Left lung (tissue), 10 donors: Measurements from ENCODE around the gene STIM1. TPM values are rescaled to one million over a fixed set of nuclear protein-coding genes. Genes with fewer than 3 reads are reported as not detected.

Experiments used
- ATAC-seq: fragments of 200-7000 bp; cut with Tn5 transposase; one replicate; pipeline ENCODE4 v1.9.1; 2020; ENCODE audit warnings: moderate library complexity
- DNase-seq, 4 donors: peaks; one replicate each; pipeline ENCODE4 v3.0.0-alpha.2; 2013 to 2020
- H3K27ac ChIP-seq, 2 donors: fragments of 200-600 bp; sonication (generic) in 1 of 2; one replicate each; pipeline versions ENCODE4 v1.5.0 to v1.8.0; 2020 to 2021
- H3K27me3 ChIP-seq, 2 donors: fragments of 200-600 bp; sonication (generic) in 1 of 2; one replicate each; pipeline versions ENCODE4 v1.5.0 to v1.8.0; 2020 to 2021
- H3K36me3 ChIP-seq, 2 donors: fragments of 200-600 bp; sonication (generic) in 1 of 2; one replicate each; pipeline versions ENCODE4 v1.5.0 to v1.8.0; 2020 to 2021
- H3K4me1 ChIP-seq, 2 donors: fragments of 200-600 bp; one replicate each; pipeline ENCODE4 v1.8.0; 2021
- H3K4me3 ChIP-seq, 2 donors: fragments of 200-600 bp; sonication (generic) in 1 of 2; one replicate each; pipeline versions ENCODE4 v1.5.0 to v1.8.0; 2020 to 2021; ENCODE audit warnings: mild to moderate bottlenecking in 1 of 2
- H3K9me3 ChIP-seq, 2 donors: fragments of 200-600 bp; sonication (generic) in 1 of 2; one replicate each; pipeline versions ENCODE4 v1.5.0 to v1.8.0; 2020 to 2021
- intact Hi-C, 2 donors: fragments of 100-400 bp; cut with DNase I; formaldehyde crosslinking; loops; one replicate each; pipeline versions ENCODE4 v1.11.2 to v1.14.2; 2022
- polyA plus RNA-seq, 6 donors: library from polyadenylated mRNA; unstranded; fragments of 120-200 nt; gene quantifications; one replicate each; pipeline ENCODE4 v1.2.1, GENCODE V29; 2013; ENCODE audit not compliant: insufficient read length in 6 of 6
- total RNA-seq, 2 donors: library from RNA; stranded (reverse); fragmentation: NEBNext Ultra II Directional; extraction: Animal tissue kit (Norgen Biotek cat#: 25700); gene quantifications; one replicate each; pipeline ENCODE4 v1.2.1, GENCODE V29; 2021
- TF ChIP-seq, protein P1 (sequence below), 2 donors: fragments of 200-600 bp; sonication (generic) in 1 of 2; IDR thresholded peaks; one replicate each; pipeline versions ENCODE4 v1.5.0 to v1.8.0; 2021; ENCODE audit warnings: antibody characterized with exemption in 2 of 2
- donor health status: DM: no; HTN: yes; CAD: no.
- donor health status: DM: no; HTN: no; CAD: no.

Gene STIM1
- total and polyA plus RNA-seq, 8 donors: 38.9 to 56.0 (median 49.8) TPM

DNA sequence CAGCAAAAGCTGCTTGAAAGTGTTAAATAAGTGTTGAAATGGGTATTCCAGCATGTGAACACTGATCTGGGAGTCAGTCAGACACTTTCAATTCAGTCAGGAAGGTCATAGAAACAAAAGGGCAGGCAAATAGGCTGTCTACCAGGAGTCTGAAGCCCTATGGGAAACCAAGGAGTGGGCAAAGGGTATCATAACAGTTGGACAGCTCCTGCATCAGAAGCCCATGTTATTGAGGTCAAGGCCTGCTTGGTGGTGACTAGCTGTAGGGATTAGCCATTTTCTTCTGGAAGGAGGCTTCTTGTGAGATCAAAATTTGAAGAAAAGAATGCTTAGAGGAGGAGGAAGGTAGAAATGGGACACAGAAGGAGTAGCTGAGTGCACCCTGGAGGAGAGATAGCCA is 97.3 kb downstream of the STIM1 start:
- Histone ChIP-seq H3K4me1 (peaks cover 0 to 49% of the 10 kb centered on the region in 2 donors), H3K4me3 (no peak overlapping the region), H3K27me3 (no peaks in the 10 kb centered on the region), H3K27ac (no peak overlapping the region), H3K9me3 (no peaks in the 10 kb centered on the region), H3K36me3 (no peaks in the 10 kb centered on the region)
- DNase-seq: no peak
- TF ChIP-seq, protein P1, sequence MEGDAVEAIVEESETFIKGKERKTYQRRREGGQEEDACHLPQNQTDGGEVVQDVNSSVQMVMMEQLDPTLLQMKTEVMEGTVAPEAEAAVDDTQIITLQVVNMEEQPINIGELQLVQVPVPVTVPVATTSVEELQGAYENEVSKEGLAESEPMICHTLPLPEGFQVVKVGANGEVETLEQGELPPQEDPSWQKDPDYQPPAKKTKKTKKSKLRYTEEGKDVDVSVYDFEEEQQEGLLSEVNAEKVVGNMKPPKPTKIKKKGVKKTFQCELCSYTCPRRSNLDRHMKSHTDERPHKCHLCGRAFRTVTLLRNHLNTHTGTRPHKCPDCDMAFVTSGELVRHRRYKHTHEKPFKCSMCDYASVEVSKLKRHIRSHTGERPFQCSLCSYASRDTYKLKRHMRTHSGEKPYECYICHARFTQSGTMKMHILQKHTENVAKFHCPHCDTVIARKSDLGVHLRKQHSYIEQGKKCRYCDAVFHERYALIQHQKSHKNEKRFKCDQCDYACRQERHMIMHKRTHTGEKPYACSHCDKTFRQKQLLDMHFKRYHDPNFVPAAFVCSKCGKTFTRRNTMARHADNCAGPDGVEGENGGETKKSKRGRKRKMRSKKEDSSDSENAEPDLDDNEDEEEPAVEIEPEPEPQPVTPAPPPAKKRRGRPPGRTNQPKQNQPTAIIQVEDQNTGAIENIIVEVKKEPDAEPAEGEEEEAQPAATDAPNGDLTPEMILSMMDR (IDR thresholded peaks at IDR 0.05): no peak
- ATAC-seq: no peak
- intact Hi-C loops: no loop called here

DNA sequence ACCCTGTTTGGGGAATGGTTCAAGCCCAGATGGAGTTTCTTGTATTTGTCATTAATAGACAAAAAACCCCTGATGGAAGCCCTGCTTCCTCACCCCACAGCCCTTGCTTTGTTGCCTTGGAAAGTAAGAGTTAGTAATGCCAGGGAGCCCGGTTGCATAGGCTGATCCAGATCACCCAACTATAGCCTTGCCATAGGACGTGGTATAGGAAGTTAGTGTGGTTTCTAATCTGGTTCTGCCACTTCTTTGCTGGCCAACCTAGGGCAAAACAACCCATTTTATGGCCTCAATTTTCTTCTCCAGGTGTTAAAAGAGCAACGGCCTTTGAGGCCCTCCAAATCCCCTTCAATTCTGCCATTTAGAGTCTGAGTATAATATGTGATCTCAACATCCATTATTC is 97.9 kb downstream of the STIM1 start:
- Histone ChIP-seq H3K9me3 (no peaks in the 10 kb centered on the region), H3K4me3 (no peak overlapping the region), H3K4me1 (peaks cover 0 to 43% of the 10 kb centered on the region in 2 donors), H3K27ac (no peak overlapping the region), H3K36me3 (no peaks in the 10 kb centered on the region), H3K27me3 (no peaks in the 10 kb centered on the region)
- ATAC-seq (no peak), DNase-seq (no peak)
- TF ChIP-seq, protein P1 (IDR thresholded peaks at IDR 0.05): no peak
- intact Hi-C loops: no loop called here

DNA sequence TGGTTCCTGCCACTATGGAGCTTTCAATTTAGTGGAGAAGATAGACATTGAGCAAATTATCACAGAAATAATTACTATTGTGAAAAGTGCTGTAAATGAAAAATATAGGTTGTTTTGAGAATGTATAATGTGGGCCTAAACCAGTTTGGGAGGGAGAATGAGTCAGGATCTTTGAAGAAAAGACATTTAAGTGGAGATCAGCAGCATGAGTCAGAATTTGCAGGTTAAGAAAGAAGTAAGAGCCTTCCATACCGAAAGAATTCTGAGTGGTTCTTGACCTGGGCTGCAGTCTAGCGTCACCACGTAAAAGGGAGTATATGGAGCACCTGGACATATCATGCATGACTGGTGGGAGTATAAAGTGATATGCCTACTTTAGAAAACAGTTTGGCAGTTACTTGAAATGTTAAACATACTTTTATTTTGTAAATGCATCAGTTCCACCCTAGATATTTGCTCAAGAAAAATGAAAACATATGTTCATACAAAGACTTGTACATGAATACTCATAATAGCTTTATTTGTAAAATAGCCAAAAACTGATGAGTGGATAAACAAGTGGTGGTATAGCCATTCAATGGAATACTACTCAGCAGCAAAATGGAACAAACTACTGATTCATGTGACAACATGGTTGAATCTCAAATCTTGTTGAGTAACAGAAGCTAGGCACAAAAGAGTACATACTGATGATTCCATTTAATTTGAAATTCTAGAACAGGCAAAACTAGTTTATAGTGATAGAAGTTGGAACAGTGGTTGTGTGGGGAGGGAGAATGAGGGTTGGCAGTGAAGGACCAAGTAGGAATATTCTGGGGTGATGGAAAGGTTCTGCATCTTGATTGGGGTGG is 99.2 kb downstream of the STIM1 start:
- H3K27ac ChIP-seq: peak overlapping the region in 1 of 2 donors; percentile 19
- TF ChIP-seq, protein P1 (IDR thresholded peaks at IDR 0.05): no peak
- H3K4me1 ChIP-seq: peaks cover 0 to 29% of the 10 kb centered on the region in 2 donors
- ATAC-seq (peak; percentile 78), DNase-seq (no peak)
- no peak overlapping the region for H3K4me3 ChIP-seq
- intact Hi-C loops: no loop called here
- H3K36me3 ChIP-seq: no peaks in the 10 kb centered on the region
- H3K9me3 ChIP-seq: no peaks in the 10 kb centered on the region
- no peaks in the 10 kb centered on the region for H3K27me3 ChIP-seq

DNA sequence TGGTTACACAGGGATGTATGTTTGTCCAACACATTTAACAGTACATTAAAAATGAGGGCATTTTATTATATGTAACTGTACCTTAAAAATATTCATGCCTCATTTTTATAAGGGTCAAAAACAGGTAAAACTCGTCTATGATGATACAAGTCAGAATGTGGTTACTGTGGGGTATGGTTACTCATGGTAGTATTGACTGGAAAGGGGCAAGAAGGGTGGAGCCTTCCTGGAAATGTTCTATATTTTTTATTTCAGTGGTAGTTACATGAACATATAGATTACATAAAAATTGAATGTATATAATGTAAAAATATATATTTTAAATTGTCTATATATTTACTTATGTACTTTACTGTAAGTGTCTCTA is 99.8 kb downstream of the STIM1 start:
- ATAC-seq (no peak), DNase-seq (no peak)
- intact Hi-C loops: no loop called here
- Histone ChIP-seq H3K27ac (no peak overlapping the region), H3K4me3 (no peak overlapping the region), H3K9me3 (no peaks in the 10 kb centered on the region), H3K36me3 (no peaks in the 10 kb centered on the region), H3K4me1 (peaks cover 0 to 23% of the 10 kb centered on the region in 2 donors), H3K27me3 (no peaks in the 10 kb centered on the region)
- TF ChIP-seq, protein P1 (IDR thresholded peaks at IDR 0.05): no peak

DNA sequence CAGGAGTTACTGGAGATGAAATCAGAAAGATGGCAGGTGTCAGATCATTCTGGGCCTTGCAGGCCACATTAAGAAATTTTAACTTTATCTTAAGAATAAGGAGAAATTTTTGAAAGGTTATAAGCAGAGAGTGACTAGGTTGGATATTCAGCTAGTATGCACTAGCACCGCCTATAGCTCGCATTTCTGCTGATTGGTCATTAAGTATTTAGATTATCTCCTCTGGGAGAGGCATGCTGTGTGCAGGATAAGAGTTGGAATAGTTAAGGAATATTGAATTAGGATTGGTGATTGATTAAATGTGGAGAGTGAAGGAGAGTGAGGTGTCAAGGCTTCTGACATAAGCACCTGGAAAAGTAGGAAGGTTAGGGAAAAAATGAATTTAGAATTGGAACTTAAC is 100.6 kb downstream of the STIM1 start:
- Histone ChIP-seq H3K27ac (no peak overlapping the region), H3K4me3 (no peak overlapping the region), H3K4me1 (peaks cover 0 to 15% of the 10 kb centered on the region in 2 donors), H3K9me3 (no peaks in the 10 kb centered on the region), H3K27me3 (no peaks in the 10 kb centered on the region), H3K36me3 (no peaks in the 10 kb centered on the region)
- intact Hi-C loops: no loop called here
- ATAC-seq: no peak
- DNase-seq: no peak
- TF ChIP-seq, protein P1 (IDR thresholded peaks at IDR 0.05): no peak
